Measurements from ENCODE around the gene PPP1R9B. TPM values are rescaled to one million over a fixed set of nuclear protein-coding genes. Genes with fewer than 3 reads are reported as not detected.

The PPP1R9B gene
- total RNA-seq, 2 donors from 2014 or later = 24.1 to 34.6 TPM

GRCh38 chr17:50106393-50107131 lies 43.9 kb downstream of the PPP1R9B start:
- peaks cover 5% of the 10 kb centered on the region for H3K36me3 Mint-ChIP-seq (ENCODE audit: low read depth)
- no peak overlapping the region for H3K27ac Mint-ChIP-seq

DNA sequence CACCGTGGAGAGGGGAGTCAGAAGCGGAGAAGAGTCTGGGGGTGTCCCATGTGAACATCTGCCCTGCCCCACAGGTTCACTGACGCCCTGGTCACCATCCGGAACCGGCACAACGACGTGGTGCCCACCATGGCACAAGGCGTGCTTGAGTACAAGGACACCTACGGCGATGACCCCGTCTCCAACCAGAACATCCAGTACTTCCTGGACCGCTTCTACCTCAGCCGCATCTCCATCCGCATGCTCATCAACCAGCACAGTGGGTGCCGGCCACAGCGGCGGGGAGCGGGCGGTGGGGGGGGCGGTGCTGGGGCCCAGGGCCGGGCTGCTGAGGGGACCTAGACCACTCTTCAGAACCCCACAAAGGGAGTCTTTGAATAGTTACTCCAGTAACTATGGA lies 44.7 kb downstream of the PPP1R9B start:
- Histone ChIP-seq H3K27ac (ENCODE audit: low read depth, low read length) (no peak overlapping the region), H3K36me3 (ENCODE audit: control insufficient read depth, insufficient read depth, low read length) (no peaks in the 10 kb centered on the region), H3K4me1 (ENCODE audit: control insufficient read depth, insufficient read depth, low read length) (peaks cover 7% of the 10 kb centered on the region), H3K9ac (ENCODE audit: extremely low read depth, low read length, poor library complexity, severe bottlenecking) (no peak overlapping the region), H3K27me3 (ENCODE audit: control insufficient read depth, insufficient read depth, low read length, poor library complexity, severe bottlenecking) (no peaks in the 10 kb centered on the region), H3K4me3 (ENCODE audit: low read length) (no peak overlapping the region), H3K9me3 (ENCODE audit: control insufficient read depth, low read length) (no peaks in the 10 kb centered on the region)
- TF ChIP-seq, protein P1, sequence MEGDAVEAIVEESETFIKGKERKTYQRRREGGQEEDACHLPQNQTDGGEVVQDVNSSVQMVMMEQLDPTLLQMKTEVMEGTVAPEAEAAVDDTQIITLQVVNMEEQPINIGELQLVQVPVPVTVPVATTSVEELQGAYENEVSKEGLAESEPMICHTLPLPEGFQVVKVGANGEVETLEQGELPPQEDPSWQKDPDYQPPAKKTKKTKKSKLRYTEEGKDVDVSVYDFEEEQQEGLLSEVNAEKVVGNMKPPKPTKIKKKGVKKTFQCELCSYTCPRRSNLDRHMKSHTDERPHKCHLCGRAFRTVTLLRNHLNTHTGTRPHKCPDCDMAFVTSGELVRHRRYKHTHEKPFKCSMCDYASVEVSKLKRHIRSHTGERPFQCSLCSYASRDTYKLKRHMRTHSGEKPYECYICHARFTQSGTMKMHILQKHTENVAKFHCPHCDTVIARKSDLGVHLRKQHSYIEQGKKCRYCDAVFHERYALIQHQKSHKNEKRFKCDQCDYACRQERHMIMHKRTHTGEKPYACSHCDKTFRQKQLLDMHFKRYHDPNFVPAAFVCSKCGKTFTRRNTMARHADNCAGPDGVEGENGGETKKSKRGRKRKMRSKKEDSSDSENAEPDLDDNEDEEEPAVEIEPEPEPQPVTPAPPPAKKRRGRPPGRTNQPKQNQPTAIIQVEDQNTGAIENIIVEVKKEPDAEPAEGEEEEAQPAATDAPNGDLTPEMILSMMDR (conservative IDR thresholded peaks at IDR 0.05) = no peak
- Mint-ChIP-seq H3K9me3 (no peaks in the 10 kb centered on the region), H3K27ac (no peak overlapping the region), H3K27me3 (ENCODE audit: insufficient read depth) (no peaks in the 10 kb centered on the region), H3K36me3 (ENCODE audit: low read depth) (peaks cover 4% of the 10 kb centered on the region), H3K4me3 (no peak overlapping the region), H3K4me1 (peaks cover 14% of the 10 kb centered on the region)
- DNase-seq = no peak
- WGBS, 2 experiments (ENCODE audit: insufficient coverage in 1 of 2, insufficient read length in 1 of 2) = 90 to 95% methylated on average over 7 to 21 of the region's 21 CpGs

More at GRCh38 chr17:50106393-50107131, 43.9 kb downstream of the PPP1R9B start:
- TF ChIP-seq, protein P1 (conservative IDR thresholded peaks at IDR 0.05) = no peak
- Mint-ChIP-seq H3K9me3 (no peaks in the 10 kb centered on the region), H3K4me3 (no peak overlapping the region), H3K27me3 (ENCODE audit: insufficient read depth) (no peaks in the 10 kb centered on the region), H3K4me1 (peaks cover 7% of the 10 kb centered on the region)
- no peaks in the 10 kb centered on the region for H3K27me3 ChIP-seq (ENCODE audit: control insufficient read depth, insufficient read depth, low read length, poor library complexity, severe bottlenecking)
- peaks cover 7% of the 10 kb centered on the region for H3K4me1 ChIP-seq (ENCODE audit: control insufficient read depth, insufficient read depth, low read length)
- H3K27ac ChIP-seq (ENCODE audit: low read depth, low read length) = no peak overlapping the region
- no peaks in the 10 kb centered on the region for H3K9me3 ChIP-seq (ENCODE audit: control insufficient read depth, low read length)
- H3K36me3 ChIP-seq (ENCODE audit: control insufficient read depth, insufficient read depth, low read length) = no peaks in the 10 kb centered on the region
- DNase-seq = no peak
- H3K4me3 ChIP-seq (ENCODE audit: low read length) = no peak overlapping the region
- 69 to 80% methylated on average over 8 to 13 of the region's 13 CpGs for WGBS, 2 experiments (ENCODE audit: insufficient coverage in 1 of 2, insufficient read length in 1 of 2)
- no peak overlapping the region for H3K9ac ChIP-seq (ENCODE audit: extremely low read depth, low read length, poor library complexity, severe bottlenecking)

DNA sequence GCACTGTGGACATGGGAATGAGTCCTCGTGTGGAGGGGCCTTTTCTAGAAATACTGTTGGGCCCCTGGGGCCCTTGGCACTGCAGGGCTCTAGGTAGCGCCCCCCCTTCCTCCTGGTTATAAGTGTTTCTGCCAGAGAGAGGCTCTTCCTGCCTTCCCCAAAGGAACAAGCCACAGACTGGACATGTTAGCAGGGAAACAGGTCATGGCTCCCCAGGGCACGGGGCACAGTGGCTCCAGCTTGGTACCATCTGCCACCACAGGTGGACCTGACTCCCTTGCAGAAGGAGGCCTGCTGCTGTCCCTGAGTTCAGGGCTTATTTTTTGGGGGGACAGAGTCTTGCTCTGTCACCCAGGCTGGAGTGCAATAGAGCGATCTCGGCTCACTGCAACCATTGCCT lies 46.5 kb downstream of the PPP1R9B start:
- no peaks in the 10 kb centered on the region for H3K27me3 ChIP-seq (ENCODE audit: control insufficient read depth, insufficient read depth, low read length, poor library complexity, severe bottlenecking)
- Mint-ChIP-seq H3K36me3 (ENCODE audit: low read depth) (peaks cover 8% of the 10 kb centered on the region), H3K27me3 (ENCODE audit: insufficient read depth) (no peaks in the 10 kb centered on the region), H3K27ac (no peak overlapping the region), H3K4me3 (no peak overlapping the region), H3K4me1 (peaks cover 22% of the 10 kb centered on the region), H3K9me3 (no peaks in the 10 kb centered on the region)
- H3K36me3 ChIP-seq (ENCODE audit: control insufficient read depth, insufficient read depth, low read length) = no peaks in the 10 kb centered on the region
- H3K9ac ChIP-seq (ENCODE audit: extremely low read depth, low read length, poor library complexity, severe bottlenecking) = no peak overlapping the region
- no peaks in the 10 kb centered on the region for H3K9me3 ChIP-seq (ENCODE audit: control insufficient read depth, low read length)
- no peak overlapping the region for H3K4me3 ChIP-seq (ENCODE audit: low read length)
- TF ChIP-seq, protein P1 (conservative IDR thresholded peaks at IDR 0.05) = no peak
- H3K4me1 ChIP-seq (ENCODE audit: control insufficient read depth, insufficient read depth, low read length) = peaks cover 7% of the 10 kb centered on the region
- 92% methylated on average over 4 to 5 of the region's 5 CpGs for WGBS, 2 experiments (ENCODE audit: insufficient coverage in 1 of 2, insufficient read length in 1 of 2)
- no peak for DNase-seq
- H3K27ac ChIP-seq (ENCODE audit: low read depth, low read length) = no peak overlapping the region
